Fibroblast of skin of left biceps (primary cell): ENCODE data around the gene PLOD1.
"Not testable (repeated sequence)": the region's sequence is repeated elsewhere in the genome, so short reads cannot be mapped to it uniquely, and the experiment has no call there.

Experiments used
- DNase-seq, 2 experiments: peaks; one replicate each; pipeline ENCODE4 v3.0.0-alpha.2; 2013; ENCODE audit warnings: low read depth in 2 of 2

PLOD1 gene

GRCh38 chr1:11912482-11913216, 21.9 kb upstream of the PLOD1 start:
- not testable (repeated sequence) for DNase-seq

DNA sequence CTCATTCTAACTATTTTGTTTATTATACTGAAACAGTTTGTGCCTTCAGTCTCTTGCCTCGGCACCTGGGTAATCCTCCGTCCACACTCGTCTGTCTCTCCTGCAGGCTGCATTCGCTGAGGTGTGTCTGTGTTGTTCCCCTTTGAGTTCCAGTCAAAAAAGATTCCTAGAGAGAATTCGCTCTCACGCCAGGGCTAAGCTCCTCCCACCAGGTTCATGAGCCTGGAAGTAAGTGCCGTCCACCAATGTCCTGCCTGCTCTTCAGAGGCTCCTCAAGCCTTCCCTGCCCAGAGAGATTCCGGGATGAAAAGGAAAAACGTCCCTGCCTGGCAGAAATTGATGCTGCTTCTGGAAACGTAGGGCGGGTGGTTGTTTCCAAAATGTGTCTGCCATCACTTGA, 21.2 kb upstream of the PLOD1 start:
- no peak for DNase-seq

- no peak for DNase-seq
Observed at GRCh38 chr1:11914024-11914423, 20.5 kb upstream of the PLOD1 start.

DNA sequence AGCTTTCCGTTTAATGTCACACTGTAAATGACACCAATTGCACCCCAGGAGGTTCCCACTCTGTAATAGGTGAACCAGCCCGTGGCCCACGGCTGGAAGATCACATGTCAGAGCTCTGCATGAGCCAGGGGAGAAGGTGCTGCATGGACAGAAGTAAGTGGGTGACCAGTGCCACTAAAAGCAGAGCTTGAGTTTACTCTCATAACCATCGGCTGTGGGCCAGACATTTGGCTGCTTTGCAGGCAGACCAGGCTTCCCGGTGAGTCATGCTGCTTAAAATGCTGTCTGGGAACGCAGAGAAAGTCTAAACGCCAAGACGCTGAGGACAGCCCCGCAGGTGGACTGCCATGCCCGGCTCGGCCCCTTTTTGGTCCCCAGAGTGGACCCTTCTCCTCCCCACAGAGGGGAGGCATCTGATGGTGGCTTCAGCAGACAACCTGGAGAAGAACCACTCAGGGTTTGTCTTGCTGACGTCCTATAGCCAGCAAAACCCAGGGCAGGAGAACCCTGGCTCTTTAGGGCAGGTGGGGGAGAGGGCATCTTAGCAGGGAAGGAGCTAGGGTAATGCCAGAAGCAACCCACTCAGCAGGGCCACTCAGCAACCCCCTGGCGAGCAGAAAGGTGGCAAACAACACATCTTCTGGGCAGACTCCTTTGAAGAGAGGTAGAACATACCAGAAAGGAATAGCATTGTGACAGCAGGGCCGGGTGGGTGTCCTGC, 15.6 kb upstream of the PLOD1 start:
- DNase-seq, result peak in 1 of 2 experiments; percentile 18

DNA sequence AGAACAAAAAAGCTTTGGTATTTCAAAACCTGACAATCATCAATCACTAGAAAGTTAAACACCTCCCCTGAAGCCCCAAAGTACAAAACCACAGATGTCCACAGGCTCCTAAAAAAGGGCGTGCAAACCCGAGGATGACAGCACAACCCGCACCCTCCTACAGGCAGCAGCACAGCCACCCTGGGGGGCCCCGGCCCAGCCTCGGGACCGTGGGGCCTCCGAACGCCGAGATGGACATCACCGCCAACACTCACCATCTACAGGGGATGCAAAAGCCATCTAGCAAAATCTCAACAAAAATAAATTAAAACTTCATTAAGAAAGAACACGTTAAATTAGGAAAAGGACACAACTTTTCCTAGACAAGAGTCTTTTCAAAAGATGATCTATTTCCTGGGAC, 14.9 kb upstream of the PLOD1 start:
- DNase-seq, result no peak

GRCh38 chr1:11920239-11920903, 14.1 kb upstream of the PLOD1 start:
- no peak for DNase-seq

- no peak for DNase-seq
Observed at GRCh38 chr1:11921022-11921421, 13.5 kb upstream of the PLOD1 start.

- DNase-seq, result no peak
Observed at GRCh38 chr1:11923069-11923826, 11.3 kb upstream of the PLOD1 start.

- no peak for DNase-seq
Observed at GRCh38 chr1:11923827-11924113, 10.7 kb upstream of the PLOD1 start.

DNA sequence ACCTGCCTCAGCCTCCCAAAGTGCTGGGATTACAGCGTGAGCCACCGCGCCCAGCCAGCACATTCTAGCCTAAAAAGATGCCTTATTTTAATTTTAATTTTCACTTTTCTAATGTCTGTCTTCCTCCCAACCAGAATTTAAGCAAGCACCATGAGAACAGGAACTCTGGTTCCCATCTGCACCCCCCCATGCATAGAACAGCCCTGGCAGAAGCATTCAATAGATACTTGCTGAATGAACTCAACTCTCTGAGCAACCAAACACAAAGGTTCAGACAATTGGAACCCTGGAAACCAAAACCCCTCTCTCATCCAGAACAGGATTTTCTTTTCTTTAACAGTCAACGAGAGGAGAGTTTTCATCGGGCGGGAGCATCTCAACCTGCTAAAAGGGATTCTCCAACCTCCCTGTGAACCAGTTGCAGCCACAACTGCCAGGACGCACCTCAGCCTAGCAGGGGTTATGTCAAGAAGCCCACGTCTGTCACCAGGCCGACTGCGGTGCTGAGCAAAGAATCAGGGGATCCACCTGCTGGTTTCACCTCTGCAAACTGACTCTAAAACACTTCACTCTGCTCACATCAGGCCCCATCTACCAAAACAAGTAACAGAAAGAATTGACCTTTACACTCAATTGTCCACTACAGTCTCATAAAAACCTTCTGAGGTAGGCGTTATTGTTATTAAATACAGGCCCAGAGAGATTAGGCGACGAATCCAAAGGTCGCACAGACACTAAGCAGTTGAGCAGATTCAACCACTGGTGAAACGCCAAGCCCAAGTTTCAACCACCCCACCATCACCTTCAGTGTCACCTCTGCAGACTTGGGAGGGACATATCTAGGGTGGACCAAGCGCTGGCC, 10.0 kb upstream of the PLOD1 start:
- no peak for DNase-seq

DNA sequence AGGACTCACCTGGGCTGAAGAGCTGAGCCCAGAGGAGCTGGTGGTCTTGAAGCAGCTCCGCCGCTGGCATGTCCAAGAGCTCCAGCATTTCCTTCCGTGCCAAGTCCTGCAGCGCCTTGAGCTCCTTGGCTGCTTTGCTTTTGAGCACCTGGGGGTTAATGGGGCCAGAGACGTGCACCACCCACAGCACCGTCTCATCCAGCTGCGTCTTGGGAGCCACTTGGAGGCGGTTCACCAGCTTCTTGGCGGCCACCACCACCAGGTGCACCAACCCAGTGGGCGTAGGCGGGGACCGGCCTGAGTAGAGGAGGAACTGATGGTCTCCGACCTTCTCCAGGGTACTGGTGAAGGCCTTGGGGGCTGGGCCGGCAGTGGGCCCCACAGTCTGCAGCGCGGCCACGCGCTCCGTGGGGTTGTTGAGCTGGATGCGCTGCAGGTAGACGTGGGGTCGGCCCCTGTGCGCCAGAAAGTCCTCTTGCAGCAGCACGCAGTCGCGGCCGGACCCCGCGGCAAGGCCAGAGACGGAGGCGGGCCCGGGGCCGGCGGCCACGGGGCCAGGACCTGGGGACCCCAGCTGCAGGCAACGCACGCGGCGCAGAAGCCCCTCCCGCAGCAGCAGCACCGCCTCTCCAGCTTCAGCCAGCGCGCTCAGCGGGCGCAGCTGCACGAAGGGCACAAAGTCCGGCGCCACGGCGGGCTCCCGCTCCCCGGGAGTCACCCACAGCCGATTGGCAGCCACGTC, 9.2 kb upstream of the PLOD1 start:
- DNase-seq, result not testable (repeated sequence)

GRCh38 chr1:11925938-11926292, 8.6 kb upstream of the PLOD1 start:
- DNase-seq, result no peak

- DNase-seq, result no peak
Observed at GRCh38 chr1:11927866-11928592, 6.5 kb upstream of the PLOD1 start.

DNA sequence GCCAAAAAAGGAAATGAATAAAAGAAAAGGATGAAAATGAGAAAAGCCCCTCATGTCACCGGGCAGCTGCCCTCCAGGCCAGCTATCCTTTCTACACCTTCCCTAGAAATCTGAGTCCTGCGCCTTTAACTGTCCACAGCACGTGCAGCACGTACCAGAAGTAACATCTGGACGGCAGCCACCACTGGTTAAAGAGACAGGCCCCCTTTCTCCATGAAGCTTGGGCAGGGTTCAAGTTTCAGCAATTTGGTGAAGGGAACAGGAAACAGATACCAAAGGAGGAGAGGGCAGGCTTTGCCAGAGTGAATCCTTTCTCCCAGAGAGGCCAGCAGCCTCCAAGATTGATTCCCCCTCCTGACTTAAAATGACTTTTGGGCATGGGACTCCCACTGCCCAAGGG, 4.7 kb upstream of the PLOD1 start:
- peak; percentile 70 to 74 for DNase-seq

- peak; percentile 59 to 67 for DNase-seq
Observed at GRCh38 chr1:11930571-11931445, 3.7 kb upstream of the PLOD1 start.

- DNase-seq, result no peak
Observed at GRCh38 chr1:11931845-11932244, 2.7 kb upstream of the PLOD1 start.

DNA sequence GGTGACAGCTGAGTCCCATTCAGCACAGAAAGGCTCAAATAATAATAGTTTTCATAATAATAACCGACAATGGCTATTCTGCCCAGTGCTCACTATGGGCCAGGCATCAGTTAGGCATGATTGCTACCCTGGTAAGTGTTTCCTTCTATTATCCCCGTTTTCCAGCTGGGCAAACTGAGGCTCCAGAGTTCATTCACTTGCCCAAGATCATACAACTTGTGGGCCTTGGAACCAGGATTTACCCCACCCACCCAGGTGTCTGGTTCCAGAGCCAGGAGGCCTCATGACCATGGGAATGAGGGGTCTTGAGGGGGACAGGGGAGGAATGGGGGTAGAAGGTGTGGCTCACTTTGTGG, 518 bp downstream of the PLOD1 start:
- no peak for DNase-seq

DNA sequence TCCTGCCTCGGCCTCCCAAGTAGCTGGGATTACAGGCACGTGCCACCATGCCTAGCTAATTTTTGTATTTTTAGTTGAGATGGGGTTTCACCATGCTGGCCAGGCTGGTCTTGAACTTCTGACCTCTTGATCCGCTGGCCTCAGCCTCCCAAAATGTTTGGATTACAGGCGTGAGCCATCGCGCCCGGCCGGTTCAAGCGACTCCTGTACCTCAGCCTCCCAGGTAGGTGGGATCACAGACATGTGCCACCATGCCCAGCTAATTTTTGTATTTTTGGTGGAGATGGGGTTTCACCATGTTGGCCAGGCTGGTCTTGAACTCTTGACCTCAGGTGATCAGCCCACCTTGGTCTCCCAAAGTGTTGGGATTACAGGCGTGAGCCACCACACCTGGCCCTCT, 1.2 kb downstream of the PLOD1 start:
- not testable (repeated sequence) for DNase-seq
